Kidney epithelial cell (primary cell): ENCODE measurements around the gene TECR. TPM values are rescaled to one million over a fixed set of nuclear protein-coding genes. Genes with fewer than 3 reads are reported as not detected.

ENCODE experiments used
- total RNA-seq: library from RNA; depleted of rRNA; stranded (reverse); fragments of >200 nt; gene quantifications from 2 replicates; pipeline ENCODE4 v1.2.3, GENCODE V29; 2015

The TECR gene
- total RNA-seq, 1 donor from 2014 or later, result 55.0 TPM

Other genes starting within 250 kb of the TECR start
- 24.7 and 28.2 TPM in 2 replicates for gene ADGRE5, start 148.2 kb upstream of the TECR start, total RNA-seq
- 96.4 and 111 TPM in 2 replicates for gene DDX39A, start 110.3 kb upstream of the TECR start, total RNA-seq
- 230 and 256 TPM in 2 replicates for gene PKN1, start 96.3 kb upstream of the TECR start, total RNA-seq
- 5.5 and 6.9 TPM in 2 replicates for gene PTGER1, start 54.2 kb upstream of the TECR start, total RNA-seq
- gene GIPC1, start 33.5 kb upstream of the TECR start, total RNA-seq, result 188 and 222 TPM in 2 replicates
- 58.1 and 64.7 TPM in 2 replicates for gene DNAJB1, start 11.2 kb upstream of the TECR start, total RNA-seq
- 350 and 363 TPM in 2 replicates for gene NDUFB7, start 42.5 kb downstream of the TECR start, total RNA-seq
- gene CLEC17A, start 53.5 kb downstream of the TECR start, total RNA-seq, result 0.08 TPM in 1 of 2 replicates, not detected in the other
- gene ADGRE3, start 145.2 kb downstream of the TECR start, total RNA-seq, result not detected in 2 replicates
- 9.0 and 14.5 TPM in 2 replicates for gene ZNF333, start 160.5 kb downstream of the TECR start, total RNA-seq
- 0.21 and 0.27 TPM in 2 replicates for gene ADGRE2, start 249.0 kb downstream of the TECR start, total RNA-seq